GM18502 (cell line): ENCODE data around the gene ZNF862.

Experiments used
- ATAC-seq: cut with Tn5 transposase; IDR thresholded peaks from one replicate; pipeline ENCODE4 v1.9.1; 2021; ENCODE audit warnings: mild to moderate bottlenecking; ENCODE audit not compliant: unreplicated experiment, poor library complexity

The ZNF862 gene

DNA sequence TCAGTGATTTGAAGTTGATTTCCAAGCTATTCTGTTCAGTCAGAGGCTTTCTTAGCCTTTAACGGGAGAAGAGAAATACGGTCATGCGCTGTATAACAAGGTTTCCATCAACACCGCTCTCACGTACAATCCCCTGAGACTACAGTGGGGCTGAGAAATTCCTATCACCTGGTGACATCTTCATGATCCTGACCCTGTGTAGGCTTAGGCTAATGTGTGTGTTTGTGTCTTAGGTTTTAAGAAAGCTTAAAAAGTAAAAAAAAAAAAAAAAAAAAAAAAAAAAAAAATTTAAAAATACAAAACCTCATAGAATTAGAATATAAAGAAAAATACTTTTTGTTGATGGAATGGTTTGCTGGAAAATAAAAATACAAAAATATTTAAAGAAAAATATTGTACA is 1.8 kb downstream of the ZNF862 start:
- no peak for ATAC-seq

DNA sequence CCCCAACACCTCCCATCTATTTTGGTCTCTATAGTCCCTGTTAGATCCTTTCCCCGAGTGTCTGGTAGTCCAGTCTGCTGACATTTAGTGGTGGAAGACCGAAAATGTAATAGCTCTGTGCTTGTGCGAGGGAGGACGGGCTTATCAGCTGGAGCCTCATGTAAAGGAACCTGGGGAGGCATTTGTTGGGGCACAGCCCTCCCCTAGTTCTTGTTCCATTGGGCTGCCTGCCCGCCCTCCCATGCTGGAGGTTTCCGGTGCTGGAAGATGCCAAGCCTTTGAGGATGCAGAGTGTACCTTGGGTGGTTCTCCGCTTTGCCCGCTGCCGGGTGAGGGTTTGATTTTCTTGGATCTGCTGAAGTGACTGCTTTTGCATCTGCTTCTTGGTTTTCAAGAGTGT is 5.4 kb downstream of the ZNF862 start:
- ATAC-seq = no peak

DNA sequence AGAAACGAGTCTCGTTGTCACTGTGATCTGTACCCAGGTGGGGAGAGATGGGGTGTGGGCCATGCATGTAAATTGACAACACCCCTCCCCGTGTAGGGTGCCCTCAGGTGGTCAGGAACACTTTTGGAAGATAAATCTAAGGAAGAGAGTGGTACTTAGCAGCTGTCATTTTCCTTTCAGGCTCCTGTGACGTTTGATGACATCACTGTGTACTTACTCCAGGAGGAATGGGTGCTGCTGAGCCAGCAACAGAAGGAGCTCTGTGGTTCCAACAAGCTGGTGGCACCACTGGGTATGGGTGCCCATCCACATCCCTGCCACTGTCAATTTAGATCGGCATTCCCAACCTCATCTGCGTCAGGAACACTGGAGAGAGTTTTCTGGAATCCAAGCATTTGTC is 6.3 kb downstream of the ZNF862 start:
- no peak for ATAC-seq

DNA sequence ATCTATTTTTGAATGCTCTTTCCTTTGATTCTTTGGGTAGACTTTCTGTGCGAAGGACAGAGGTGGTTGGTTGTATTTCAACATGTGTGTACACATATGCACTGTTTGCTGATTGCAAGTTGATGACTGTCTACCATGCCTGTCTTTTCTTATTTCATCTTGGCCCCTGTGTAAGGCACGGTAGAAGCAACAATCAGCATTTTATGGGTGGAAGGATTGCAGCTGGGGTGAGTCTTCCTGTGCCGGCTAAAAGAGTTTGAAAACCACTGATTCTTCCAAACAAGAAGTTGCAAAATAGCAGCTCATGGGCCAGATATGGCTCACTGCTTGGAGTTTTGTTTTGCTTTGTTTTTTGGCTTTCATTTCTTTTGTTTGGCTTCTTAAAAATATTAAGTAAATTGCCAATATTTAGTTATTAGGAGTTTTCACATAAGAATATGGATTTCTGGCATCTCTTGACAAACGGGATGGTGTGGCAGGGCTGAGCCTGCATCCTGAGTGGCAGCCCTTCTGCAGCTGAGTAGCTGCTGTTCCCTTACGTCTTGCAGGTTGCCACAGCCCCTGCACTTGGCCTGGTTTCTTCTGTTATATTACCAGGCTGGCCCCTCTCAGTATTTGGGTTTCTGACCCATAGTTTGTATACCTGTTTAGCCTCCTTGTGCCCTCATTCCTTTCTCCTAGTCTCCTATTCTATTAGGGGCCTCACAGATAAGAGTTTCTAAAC is 7.2 kb downstream of the ZNF862 start:
- ATAC-seq = no peak

DNA sequence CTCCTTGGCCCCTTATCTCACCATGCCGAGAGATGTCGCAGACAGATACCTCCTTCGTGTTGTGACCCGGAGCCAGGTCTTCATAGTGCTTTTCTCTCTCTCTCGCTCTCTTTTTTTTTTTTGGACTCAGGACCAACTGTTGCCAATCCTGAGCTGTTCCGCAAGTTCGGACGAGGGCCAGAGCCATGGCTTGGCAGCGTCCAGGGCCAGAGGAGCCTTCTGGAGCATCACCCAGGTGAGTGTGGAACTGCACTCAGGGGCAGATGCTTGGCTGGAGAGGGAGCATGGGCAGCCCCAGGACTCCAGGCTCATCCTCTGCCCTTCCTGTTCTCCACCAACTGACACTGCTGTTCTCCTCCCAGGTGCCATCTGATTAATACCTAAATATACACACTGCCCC is 7.8 kb downstream of the ZNF862 start:
- no peak for ATAC-seq

DNA sequence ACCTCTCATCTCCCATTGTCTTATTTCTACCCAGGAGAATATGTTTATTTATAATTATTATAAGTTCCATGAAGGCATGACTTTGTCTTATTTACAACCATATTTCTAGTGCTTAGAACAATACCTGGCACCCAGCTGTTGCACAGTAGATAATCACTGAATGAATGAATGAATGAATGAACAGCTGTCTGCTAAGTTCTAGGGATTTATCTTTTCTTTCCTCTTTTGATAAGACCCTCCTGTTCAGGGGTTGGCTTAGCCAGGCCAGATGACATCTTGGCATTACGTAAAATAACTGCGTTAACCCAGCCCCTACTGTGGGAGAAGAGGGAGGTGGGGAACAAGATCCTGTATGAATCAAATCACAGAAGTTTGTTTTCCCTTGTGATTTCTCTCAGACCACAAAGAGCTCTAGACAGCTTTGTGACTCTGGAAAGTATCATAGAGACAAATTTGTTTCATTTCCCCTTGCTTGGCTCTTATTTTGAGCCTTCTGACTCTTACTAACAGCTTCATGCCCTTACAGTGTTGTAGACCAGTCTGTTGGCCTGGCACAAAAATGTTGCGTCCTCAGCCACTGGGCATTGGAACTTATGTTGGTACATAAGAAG is 8.4 kb downstream of the ZNF862 start:
- peak; percentile 74 for ATAC-seq

DNA sequence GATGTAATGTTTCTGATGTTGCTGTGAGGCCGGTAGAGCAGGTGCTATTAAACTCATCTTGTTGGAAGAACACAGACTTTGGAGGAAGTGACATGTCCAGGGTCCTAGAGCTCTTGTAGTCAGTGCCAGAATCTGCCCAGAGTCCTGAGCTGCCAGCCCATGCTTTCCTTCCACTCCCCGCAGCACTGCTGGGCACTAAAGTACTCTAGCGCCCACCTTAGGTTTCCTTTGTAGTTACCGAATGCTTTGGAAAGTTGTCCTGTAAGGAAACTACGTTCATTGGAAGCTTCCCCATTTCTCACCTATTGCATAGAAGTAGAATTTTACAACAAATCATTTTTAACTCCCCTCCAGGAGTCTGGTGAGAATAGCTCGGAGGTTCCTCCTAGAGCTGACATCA is 11.0 kb downstream of the ZNF862 start:
- no peak for ATAC-seq

DNA sequence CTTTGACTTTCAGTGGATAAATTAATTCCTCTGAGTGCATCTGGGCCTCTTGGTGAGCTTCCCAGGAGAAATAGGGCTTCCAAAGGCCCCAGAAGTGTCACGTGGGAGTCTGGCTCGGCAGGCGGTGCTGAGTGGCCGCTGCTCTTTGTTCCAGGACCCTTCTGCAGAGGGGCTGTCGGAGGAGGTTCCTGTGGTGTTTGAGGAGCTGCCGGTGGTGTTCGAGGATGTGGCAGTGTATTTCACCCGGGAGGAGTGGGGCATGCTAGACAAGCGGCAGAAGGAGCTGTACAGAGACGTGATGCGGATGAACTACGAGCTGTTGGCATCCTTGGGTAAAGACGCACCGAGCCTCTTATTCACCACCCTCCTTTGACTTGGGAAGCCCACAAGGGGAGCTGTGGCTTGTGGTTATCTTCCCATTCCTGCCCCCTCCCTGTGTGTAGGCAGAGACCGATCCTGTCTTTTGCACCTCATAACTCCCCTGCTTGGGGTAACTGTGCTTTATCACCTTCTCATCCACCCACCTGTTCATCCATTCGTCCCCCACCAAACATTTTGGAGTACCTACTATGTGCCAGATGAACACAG is 11.9 kb downstream of the ZNF862 start:
- ATAC-seq = no peak

DNA sequence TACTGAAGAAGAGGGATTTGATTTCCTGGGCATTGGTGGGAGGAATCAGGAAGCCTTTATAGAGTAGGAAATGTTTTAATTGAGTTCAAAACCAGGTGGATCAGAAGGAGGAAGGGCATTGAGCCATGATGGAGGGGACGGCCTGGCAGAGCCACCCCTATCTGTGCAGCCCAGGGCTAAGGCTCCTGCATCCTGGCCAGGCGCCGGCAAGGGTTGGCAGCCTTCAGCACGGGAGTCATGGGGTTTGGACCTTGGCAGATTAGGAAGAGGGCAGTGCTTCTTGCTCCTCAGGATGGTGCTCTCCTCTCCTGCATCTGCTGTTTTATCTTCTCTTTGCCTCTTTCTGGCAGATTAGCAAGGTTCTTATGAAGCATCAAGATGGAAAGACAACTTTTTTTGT is 12.5 kb downstream of the ZNF862 start:
- no peak for ATAC-seq

DNA sequence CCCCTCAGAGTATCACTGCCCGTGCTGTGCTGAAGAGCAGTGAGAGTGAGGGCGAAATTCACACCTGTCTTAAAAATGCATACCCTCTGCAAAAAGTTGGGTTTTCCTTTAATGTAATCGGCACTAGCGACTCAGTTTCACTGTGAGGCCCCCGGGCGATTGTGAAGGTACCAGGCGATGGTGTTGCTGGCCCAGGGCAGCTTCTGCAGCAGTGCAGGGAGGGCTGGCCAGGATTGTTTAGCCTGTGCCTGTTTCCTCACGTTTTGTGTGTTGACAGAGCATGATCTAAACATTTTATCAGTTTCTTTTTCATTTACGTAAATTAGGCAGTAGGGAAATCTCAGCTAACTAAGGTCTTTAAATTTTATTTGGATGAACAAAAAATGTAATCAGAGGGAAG is 13.3 kb downstream of the ZNF862 start:
- no peak for ATAC-seq

DNA sequence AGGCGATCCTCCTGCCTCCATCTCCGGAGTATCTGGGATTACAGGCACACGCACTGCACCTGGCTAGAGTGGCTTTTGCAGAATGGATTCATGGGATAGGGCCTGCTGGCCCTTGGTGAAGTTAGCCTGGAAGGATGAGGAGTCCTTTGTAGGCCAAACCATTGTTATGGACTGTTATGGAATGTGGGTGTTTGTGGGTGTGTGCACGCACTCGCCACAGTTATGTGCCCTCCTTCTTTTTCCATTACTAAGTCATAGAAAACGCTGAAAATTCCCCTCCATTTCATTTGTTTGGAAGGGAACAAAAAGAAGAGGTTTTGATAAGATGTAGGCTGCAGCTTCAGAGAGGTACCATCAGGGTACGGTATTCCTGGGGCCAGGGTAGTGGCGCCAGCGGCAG is 15.0 kb downstream of the ZNF862 start:
- no peak for ATAC-seq

DNA sequence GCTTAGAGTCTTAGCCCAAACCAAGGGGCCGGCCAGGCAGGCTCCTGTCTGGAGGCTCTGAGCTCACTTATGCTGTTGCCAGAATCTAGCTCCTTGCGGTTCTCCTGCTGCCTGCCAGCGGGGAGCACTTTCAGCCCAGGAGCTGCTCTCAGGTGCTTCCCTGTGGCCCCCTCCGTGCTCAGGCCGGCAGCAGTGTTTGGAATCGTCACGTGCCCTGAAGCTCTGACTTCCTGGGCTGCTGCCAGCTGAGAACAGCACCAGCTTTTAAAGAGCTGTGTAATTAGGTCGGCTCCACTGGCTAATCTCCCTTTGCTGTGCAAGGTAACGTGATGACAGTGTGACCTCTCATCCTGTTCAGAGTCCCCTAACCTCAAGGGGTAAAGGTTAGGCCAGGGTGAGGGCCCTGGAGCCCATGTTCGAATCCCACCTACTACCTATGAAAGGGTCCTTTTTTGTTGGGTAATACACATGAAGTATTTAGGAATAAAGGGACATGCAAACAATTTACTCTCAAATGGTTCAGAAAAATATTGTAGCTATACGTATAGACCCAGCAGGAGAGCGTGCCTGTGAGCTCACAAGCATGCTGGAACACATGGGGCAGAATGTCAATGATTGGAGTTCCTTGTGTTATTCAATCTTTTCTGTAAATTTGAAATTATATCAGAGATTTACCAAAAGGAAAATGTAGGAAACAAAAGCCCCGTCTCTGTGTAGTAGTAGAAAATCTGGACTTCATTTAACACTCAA is 16.6 kb downstream of the ZNF862 start:
- no peak for ATAC-seq

DNA sequence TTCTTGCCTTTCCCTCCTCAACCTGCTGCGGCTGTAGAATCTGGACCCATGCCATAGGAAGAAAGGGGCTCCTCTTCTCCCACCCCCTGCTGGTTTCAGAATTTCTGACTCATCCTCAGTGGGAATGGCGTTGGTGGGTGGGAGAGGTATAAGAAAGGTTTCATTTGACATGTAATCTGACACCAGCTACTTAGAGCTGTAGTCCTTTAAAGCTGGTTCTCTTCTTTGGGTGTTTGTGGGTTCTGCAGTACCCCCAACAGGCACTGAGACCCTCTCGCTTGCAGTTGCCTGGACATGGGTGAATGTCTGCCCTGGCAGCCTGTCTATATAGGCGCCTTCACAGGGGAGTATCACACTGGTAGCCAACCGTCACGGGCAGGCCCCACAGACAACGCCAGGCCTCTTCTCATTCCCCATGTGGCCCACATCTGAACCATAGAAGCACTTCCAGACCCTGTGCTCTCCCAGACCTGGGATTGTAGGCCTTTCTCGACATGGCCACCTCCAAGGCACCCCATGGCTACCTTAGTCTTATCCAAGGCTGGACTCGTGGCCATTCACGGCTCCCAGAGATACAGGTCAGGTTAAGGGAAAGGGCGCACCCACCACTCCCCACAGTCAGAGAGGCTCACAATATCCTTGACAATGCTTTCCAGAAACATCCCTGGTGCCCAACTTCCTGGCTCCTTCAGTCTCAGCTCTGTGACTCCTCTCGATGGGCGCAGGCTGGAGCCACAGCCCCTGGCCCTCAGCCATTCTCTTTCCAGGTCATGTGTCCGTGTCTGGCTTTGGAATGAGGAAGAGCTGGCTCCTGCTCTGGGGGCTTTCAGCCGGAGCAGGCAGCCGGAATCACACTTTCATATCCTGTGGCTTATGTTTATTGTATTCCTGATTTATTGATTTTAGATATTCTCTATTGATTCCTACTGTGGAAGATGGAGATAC is 17.5 kb downstream of the ZNF862 start:
- ATAC-seq = no peak

DNA sequence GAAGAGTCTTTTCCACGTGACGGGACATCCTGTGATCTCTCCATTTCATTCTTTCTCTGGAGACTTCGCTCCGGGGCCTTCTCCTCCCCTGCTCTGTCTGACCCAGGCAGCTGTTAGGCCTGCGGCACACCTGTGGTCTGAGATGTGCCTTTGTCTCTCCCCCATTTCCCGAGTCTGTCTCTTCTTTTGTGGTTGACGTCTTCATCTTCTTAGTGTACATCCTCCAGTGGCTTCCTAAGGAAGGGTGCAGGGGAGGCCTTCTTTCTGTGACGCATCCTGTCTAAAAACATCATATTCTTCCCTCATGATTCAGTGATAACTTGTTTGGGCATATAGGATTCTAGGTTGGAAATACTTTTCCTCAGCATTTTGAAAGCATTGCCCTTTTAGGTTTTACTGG is 18.4 kb downstream of the ZNF862 start:
- no peak for ATAC-seq

DNA sequence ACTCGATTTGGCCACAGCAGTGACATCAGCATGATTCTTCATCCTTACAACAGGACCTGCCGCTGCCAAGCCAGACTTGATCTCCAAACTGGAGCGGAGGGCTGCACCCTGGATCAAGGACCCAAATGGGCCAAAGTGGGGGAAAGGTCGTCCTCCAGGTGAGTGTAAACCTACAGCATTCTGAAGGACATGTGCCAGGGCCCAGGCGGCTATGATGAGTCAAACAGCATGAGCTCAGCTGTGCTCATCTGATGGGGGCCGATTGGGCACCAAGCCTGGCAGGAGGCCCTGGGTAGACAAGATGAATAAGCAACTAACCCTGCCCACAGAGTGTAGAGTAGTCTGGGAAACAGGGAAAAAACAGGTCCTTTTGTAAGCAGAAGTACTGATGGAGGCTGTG is 21.2 kb downstream of the ZNF862 start:
- ATAC-seq = no peak

DNA sequence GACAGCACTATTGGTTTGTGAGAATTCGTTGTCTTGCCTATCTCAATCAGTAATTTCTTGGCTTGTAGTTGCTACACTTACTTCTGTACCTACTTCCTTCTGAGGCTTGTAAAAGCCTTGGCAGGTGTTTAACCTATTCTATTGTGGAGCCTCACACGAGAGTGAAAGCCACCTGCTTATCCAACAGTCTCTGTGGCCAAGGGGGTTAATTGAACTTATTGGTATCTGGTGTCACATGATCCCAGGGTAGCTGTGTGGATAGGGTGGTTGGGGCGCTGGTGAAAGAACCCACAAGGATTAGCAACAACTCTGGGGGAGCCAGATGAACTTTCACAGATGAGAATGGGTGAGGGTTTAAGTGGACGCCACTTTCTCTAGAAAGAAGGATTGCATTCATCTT is 21.7 kb downstream of the ZNF862 start:
- ATAC-seq = no peak

DNA sequence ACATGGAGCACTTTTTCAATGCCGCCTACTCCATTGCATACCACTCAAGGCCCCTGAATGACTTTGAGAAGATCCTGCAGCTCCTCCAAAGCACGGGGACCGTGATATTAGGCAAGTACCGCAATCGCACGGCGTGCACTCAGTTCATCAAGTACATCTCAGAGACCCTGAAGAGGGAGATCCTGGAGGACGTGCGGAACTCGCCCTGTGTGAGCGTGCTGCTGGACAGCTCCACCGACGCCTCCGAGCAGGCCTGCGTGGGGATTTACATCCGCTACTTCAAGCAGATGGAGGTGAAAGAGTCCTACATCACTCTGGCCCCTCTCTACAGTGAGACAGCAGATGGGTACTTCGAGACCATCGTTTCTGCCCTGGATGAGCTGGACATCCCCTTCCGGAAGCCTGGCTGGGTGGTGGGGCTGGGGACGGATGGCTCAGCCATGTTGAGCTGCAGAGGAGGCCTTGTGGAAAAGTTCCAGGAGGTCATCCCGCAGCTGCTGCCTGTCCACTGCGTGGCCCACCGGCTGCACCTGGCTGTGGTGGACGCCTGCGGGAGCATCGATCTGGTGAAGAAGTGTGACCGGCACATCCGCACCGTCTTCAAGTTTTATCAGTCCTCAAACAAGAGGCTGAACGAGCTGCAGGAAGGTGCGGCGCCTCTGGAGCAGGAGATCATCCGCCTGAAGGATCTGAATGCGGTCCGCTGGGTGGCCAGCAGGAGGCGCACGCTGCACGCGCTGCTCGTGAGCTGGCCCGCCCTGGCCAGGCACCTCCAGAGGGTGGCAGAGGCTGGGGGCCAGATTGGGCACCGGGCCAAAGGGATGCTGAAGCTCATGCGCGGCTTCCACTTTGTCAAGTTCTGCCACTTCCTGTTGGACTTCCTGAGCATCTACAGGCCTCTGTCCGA is 22.9 kb downstream of the ZNF862 start:
- ATAC-seq = no peak

DNA sequence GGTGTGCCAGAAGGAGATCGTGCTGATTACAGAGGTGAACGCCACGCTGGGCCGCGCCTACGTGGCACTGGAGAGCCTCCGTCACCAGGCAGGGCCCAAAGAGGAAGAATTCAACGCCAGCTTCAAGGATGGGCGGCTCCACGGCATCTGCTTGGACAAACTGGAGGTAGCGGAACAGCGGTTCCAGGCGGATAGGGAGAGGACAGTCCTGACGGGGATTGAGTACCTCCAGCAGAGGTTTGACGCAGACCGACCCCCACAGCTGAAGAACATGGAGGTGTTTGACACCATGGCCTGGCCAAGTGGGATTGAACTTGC is 23.5 kb downstream of the ZNF862 start:
- ATAC-seq = no peak

DNA sequence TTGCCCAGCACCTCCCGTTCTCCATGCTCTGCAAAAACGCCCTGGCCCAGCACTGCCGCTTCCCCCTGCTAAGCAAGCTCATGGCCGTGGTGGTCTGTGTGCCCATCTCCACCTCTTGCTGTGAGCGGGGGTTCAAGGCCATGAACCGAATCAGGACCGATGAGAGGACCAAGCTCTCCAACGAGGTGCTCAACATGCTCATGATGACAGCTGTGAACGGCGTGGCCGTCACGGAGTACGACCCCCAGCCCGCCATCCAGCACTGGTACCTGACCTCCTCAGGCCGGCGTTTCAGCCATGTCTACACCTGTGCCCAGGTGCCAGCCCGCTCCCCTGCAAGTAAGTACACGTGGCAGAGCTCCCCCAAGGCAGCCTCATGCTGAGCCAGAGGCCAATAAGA is 24.0 kb downstream of the ZNF862 start:
- ATAC-seq = no peak
